AG20443 (cell line): ENCODE measurements around the gene SIRPB2.
"Not testable (repeated sequence)": the region's sequence is repeated elsewhere in the genome, so short reads cannot be mapped to it uniquely, and the experiment has no call there.

Experiments
- DNase-seq: peaks from one replicate; pipeline ENCODE4 v3.0.0; 2012; ENCODE audit warnings: low spot score, mixed read lengths

SIRPB2 gene

GRCh38 chr20:1499528-1500420, 8.6 kb upstream of the SIRPB2 start:
- no peak for DNase-seq

GRCh38 chr20:1497371-1497770, 6.2 kb upstream of the SIRPB2 start:
- not testable (repeated sequence) for DNase-seq

- no peak for DNase-seq
Observed at GRCh38 chr20:1496930-1497329, 5.7 kb upstream of the SIRPB2 start.

DNA sequence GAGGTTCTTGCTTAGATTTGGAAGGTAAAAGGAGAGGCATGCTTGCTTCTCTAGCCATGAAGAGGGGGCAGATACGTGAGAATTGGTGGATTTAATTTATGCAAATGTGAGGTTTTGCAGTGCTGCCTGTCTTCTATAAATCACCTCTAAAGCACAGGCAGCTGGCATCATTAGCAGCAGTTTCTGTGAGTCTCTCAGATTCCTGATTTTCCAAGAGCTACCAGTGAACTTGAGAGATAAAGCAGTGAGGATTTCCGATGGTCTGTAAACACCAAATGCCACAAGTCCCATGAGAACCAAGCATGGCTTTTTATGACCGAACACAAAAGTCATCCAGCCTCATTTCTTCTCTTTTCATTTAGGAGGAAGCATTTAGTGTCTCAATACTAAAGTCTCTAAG, 3.2 kb upstream of the SIRPB2 start:
- DNase-seq, result no peak

DNA sequence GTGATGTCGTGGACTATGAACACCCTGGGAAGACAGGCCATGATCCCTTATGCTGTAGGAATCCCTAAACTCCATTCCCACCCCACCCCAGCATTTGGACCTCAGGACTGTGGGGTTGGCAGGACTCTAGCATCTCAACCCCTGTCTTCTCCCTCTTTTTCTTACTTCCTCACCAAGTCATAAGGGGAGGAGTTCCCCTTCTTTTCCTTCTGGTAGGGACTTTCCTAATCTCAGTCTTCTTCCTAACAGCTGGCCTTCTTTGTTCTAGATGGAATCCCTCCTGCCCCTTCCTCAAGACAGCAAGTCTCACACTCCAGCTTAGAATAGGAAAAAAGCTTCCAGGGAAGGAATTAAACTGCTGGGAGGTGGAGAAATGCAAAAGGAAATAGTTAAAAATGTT, 2.3 kb upstream of the SIRPB2 start:
- no peak for DNase-seq

DNA sequence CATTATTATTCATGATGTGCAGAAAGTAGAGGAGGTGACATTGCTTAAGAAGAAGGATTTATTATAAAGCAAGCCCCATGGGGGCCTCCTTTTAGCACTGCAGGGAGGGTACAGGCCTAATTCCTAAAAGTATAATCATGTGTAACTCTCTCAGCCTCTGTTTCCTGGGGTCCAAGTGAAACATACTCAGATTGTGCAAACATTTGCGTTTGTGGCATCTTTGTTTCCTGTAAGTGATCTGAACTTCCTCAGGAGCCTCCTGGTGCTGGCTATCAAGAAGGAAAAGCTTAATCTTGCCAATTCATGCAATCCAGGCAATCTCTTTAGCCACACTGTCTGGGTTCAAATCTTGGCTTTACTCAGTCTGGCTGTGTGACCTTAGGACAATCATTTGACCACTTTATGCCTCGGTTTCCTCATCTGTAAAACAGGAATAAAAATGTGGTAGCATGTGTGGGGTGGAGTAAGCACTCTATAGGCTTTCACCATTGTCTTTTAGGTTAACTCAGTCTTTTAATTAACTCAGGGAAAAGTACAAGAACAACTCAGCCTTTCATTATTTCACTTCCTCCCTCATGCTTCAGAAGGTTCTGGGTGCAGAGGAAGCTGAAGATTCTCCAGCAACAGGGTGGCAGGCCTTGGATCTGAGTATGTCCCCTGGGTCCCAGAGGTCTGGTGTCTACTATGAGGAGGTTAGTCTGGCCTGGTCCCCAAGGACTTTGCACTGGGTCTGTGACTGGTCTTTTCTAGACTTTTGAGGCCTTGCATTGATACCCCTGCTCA, 831 bp upstream of the SIRPB2 start:
- no peak for DNase-seq

GRCh38 chr20:1490643-1491195, 501 bp downstream of the SIRPB2 start:
- DNase-seq, result no peak

- peak; percentile 70 for DNase-seq
Observed at GRCh38 chr20:1489764-1490436, 1.3 kb downstream of the SIRPB2 start.

GRCh38 chr20:1489325-1489724, 1.9 kb downstream of the SIRPB2 start:
- DNase-seq, result no peak

- no peak for DNase-seq
Observed at GRCh38 chr20:1486566-1486965, 4.7 kb downstream of the SIRPB2 start.

- DNase-seq, result no peak
Observed at GRCh38 chr20:1484438-1485116, 6.6 kb downstream of the SIRPB2 start.

DNA sequence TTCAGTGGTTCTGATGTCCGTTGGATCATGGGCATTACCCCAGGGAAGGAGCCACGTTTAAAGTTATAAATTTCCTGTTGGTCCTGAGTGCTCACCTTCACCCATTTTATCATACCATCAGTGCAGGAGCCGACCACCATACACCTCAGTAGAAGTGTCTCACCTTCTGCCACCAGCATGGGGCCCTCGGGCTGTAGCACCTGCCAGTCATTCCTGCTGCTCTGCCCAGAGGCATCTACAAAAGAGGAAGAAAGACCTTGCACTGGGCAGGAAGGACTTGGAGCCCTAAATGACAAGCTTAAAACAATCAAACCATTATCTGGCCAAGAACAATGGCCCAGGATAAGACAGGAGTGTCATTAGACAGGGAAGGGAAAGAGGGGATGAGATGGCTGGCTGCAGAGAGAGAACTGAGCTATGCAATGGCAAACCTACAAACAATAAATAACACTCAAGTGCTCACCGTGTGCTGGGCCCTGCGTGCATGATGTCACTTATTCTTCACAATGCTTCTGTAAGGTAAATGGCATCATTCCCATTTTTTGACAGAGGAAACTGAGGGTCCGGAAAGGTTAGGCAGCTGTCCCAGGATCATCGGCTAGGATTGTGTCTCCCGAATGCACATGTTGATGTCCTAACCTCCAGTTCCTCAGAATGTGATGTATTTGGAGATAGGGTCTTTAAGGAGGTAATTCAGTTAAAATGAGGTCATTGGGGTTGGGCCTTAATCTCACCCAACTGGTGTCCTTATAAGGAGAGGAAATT, 11.2 kb downstream of the SIRPB2 start:
- DNase-seq, result no peak

- peak; percentile 71 for DNase-seq
Observed at GRCh38 chr20:1478566-1478965, 12.7 kb downstream of the SIRPB2 start.

- DNase-seq, result no peak
Observed at GRCh38 chr20:1477896-1478490, 13.2 kb downstream of the SIRPB2 start.

GRCh38 chr20:1474817-1475603, 16.2 kb downstream of the SIRPB2 start:
- no peak for DNase-seq

DNA sequence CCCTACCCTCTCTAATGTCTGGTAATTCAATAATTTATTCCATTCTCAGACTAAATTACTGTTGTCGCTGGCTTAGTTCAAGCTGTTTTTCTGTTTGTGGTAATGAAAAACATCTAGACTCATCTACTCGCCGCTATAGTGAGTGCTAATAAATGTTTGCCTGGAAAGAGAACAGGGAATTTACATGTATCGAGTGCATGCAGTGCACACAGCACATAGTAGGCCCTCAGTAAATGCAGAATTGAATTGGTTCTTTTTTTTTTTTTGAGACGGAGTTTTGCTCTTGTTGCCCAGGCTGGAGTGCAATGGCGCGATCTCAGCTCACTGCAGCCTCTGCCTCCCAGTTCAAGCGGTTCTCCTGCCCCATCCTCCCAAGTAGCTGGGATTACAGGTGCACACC, 16.9 kb downstream of the SIRPB2 start:
- DNase-seq, result no peak

- no peak for DNase-seq
Observed at GRCh38 chr20:1473246-1474220, 17.7 kb downstream of the SIRPB2 start.

DNA sequence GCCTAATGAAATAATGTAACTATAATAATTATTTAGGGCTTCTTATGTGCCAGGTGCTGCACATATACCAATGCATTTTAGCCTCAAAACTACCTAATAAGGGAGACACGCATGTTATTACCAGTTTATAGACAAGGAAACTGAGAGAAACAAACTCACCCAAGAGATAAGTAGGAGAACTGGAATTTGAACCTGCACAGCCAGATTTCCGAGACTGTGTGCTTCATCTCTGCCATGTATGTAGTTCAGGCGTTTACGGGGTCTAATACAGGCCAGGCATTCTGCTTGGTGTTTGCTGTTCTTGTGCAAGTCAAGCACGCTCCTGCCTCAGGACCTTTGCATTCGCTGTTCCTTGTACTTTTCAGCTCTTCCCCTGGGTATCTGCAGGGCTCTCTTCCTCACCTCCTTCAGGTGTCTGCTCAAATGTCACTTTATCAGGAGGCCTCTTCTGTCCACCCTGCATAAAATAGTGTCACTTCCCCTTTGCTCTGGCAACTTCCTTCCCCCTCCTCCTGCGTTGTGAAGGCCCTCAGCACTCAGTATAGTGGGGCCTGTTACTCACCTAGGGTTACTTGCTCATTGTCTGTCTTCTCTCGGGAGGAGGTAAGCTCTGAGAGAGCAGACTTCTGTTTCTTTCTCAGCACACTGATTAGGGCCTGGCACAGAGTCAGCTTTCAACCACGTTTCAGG, 18.5 kb downstream of the SIRPB2 start:
- no peak for DNase-seq
